IPS-NIHi11 (cell line): ENCODE data around the gene C10orf143.

Experiments
- DNase-seq: peaks from one replicate; pipeline ENCODE4 v3.0.0; 2012; ENCODE audit warnings: mixed read lengths, low spot score

C10orf143 gene

GRCh38 chr10:130014263-130015074 is 96.2 kb downstream of the C10orf143 start:
- DNase-seq: no peak
